Psoas muscle (tissue), 8 donors: Measurements from ENCODE around the gene LCN10. TPM values are rescaled to one million over a fixed set of nuclear protein-coding genes. Genes with fewer than 3 reads are reported as not detected.
"Not testable (repeated sequence)": the region's sequence is repeated elsewhere in the genome, so short reads cannot be mapped to it uniquely, and the experiment has no call there.

ENCODE experiments used
- ATAC-seq, 4 donors: fragments of 200-7000 bp; cut with Tn5 transposase; one replicate each; pipeline ENCODE4 v1.9.1; 2020; ENCODE audit warnings: moderate library complexity in 3 of 4, mild to moderate bottlenecking in 2 of 4
- DNase-seq, 2 donors: peaks; one replicate each; pipeline ENCODE4 v3.0.0-alpha.2; 2020
- H3K27ac ChIP-seq: fragments of 200-600 bp; one replicate; pipeline ENCODE4 v1.8.0; 2022
- H3K27me3 ChIP-seq, 3 donors: fragments of 200-600 bp in 1 of 3; one replicate each; pipeline versions ENCODE4 v1.6.1 to v1.8.0; 2013 to 2022; ENCODE audit warnings: low read length in 2 of 3, mild to moderate bottlenecking in 2 of 3, moderate library complexity in 1 of 3; ENCODE audit not compliant: insufficient read depth in 3 of 3
- H3K36me3 ChIP-seq, 2 donors: fragments of 200-600 bp in 1 of 2; one replicate each; pipeline versions ENCODE4 v1.6.1 to v1.8.0; 2013 to 2022; ENCODE audit warnings: low read depth in 1 of 2, mild to moderate bottlenecking in 1 of 2, moderate library complexity in 1 of 2; ENCODE audit not compliant: insufficient read depth in 1 of 2
- H3K4me1 ChIP-seq: fragments of 200-600 bp; one replicate; pipeline ENCODE4 v1.8.0; 2022
- H3K4me3 ChIP-seq: fragments of 200-600 bp; one replicate; pipeline ENCODE4 v1.8.0; 2022; ENCODE audit warnings: mild to moderate bottlenecking
- H3K9me3 ChIP-seq: fragments of 200-600 bp; one replicate; pipeline ENCODE4 v1.8.0; 2022
- WGBS, 3 donors: extraction: QIAGEN DNeasy Blood & Tissue Kit; methylation state at CpG; one replicate each; pipeline versions ENCODE4 v1.1.6 to v1.1.7; 2013; 5-methylcytosine and 5-hydroxymethylcytosine counted together
- intact Hi-C, 2 donors: fragments of 100-400 bp; cut with DNase I; formaldehyde crosslinking; loops; one replicate each; pipeline versions ENCODE4 v1.11.0 to v1.14.2; 2022
- polyA plus RNA-seq, 3 donors: library from polyadenylated mRNA; stranded (reverse); fragments of 200-250 nt; gene quantifications; one replicate each; pipeline ENCODE4 v1.2.3, GENCODE V29; 2013
- total RNA-seq, 4 donors: library from RNA; stranded (reverse); fragmentation: NEBNext Ultra II Directional in 2 of 4; extraction: Animal tissue kit (Norgen Biotek cat#: 25700) in 2 of 4; gene quantifications; one replicate each; pipeline versions ENCODE4 v1.2.1 to v1.2.4, GENCODE V29; 2021 to 2023
- TF ChIP-seq, protein P1 (sequence below): fragments of 200-600 bp; IDR thresholded peaks from one replicate; pipeline ENCODE4 v1.8.0; 2022; ENCODE audit warnings: antibody characterized with exemption
- donor health status: healthy with polysubstance abuse.
- donor health status: DM: no; HTN: no; CAD: no; lungs with moderate emphysema.
- donor health status: Bipolar disorder and iron deficiency.
- donor health status: healthy.
- donor health status: DM: yes; HTN: yes; CAD: no.
- donor health status: DM: no; HTN: no; CAD: no.
- donor health status: DM: no; HTN: no; CAD: no.
- donor health status: DM: yes; HTN: yes; CAD: no.

Gene LCN10
- total and polyA plus RNA-seq, 7 donors: 3.0 to 4.9 (median 4.0) TPM; not detected in 1

- H3K27me3 ChIP-seq: peaks cover 0 to 46% (median 21%) of the 10 kb centered on the region in 3 donors
- intact Hi-C loops: no loop called here
- no peaks in the 10 kb centered on the region for H3K9me3 ChIP-seq
- DNase-seq: no peak
- no peaks in the 10 kb centered on the region for H3K36me3 ChIP-seq
- ATAC-seq: peak in 1 of 4 donors; percentile 17
- peaks cover 9% of the 10 kb centered on the region for H3K4me1 ChIP-seq
- TF ChIP-seq, protein P1, sequence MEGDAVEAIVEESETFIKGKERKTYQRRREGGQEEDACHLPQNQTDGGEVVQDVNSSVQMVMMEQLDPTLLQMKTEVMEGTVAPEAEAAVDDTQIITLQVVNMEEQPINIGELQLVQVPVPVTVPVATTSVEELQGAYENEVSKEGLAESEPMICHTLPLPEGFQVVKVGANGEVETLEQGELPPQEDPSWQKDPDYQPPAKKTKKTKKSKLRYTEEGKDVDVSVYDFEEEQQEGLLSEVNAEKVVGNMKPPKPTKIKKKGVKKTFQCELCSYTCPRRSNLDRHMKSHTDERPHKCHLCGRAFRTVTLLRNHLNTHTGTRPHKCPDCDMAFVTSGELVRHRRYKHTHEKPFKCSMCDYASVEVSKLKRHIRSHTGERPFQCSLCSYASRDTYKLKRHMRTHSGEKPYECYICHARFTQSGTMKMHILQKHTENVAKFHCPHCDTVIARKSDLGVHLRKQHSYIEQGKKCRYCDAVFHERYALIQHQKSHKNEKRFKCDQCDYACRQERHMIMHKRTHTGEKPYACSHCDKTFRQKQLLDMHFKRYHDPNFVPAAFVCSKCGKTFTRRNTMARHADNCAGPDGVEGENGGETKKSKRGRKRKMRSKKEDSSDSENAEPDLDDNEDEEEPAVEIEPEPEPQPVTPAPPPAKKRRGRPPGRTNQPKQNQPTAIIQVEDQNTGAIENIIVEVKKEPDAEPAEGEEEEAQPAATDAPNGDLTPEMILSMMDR: no peak
- peak overlapping the region; percentile 55 for H3K4me3 ChIP-seq
- H3K27ac ChIP-seq: no peak overlapping the region
- 10 to 17% (median 12%) methylated on average over 36 to 56 of the region's 56 CpGs for WGBS, 3 donors
These were observed 29.8 kb downstream of the LCN10 start for GRCh38 chr9:136712690-136713544.

- intact Hi-C loops: no loop called here
- WGBS, 3 donors: 1 to 2% (median 2%) methylated on average over 45 to 117 of the region's 119 CpGs
- DNase-seq (no peak), ATAC-seq (no peak)
- H3K27ac ChIP-seq: no peak within 1 kb of the TSS
- H3K9me3 ChIP-seq: no peaks in the 10 kb centered on the region
- H3K4me3 ChIP-seq: peak within 1 kb of the TSS; percentile 55
- no peaks in the 10 kb centered on the region for H3K36me3 ChIP-seq
- H3K4me1 ChIP-seq: peaks cover 9% of the 10 kb centered on the region
- TF ChIP-seq, protein P1: no peak
- H3K27me3 ChIP-seq: peaks cover 0 to 46% (median 21%) of the 10 kb centered on the region in 3 donors
These were observed 30.7 kb downstream of the LCN10 start, which contains the start of gene DIPK1B for GRCh38 chr9:136711751-136712689. TSS of gene DIPK1B (plus strand) at chr9:136712572. CDS start at chr9:136712666, 94 bp downstream.

- H3K36me3 ChIP-seq, H3K4me3 ChIP-seq, H3K9me3 ChIP-seq, intact Hi-C loops, DNase-seq, H3K4me1 ChIP-seq, H3K27ac ChIP-seq: not testable (repeated sequence)
- H3K27me3 ChIP-seq: peaks cover 0 to 46% (median 21%) of the 10 kb centered on the region in 3 donors
- ATAC-seq: peak in 1 of 4 donors; percentile 39
- 39 to 59% (median 40%) methylated on average over 4 of the region's 4 CpGs for WGBS, 3 donors
These were observed 31.5 kb downstream of the LCN10 start for GRCh38 chr9:136711219-136711648.

DNA sequence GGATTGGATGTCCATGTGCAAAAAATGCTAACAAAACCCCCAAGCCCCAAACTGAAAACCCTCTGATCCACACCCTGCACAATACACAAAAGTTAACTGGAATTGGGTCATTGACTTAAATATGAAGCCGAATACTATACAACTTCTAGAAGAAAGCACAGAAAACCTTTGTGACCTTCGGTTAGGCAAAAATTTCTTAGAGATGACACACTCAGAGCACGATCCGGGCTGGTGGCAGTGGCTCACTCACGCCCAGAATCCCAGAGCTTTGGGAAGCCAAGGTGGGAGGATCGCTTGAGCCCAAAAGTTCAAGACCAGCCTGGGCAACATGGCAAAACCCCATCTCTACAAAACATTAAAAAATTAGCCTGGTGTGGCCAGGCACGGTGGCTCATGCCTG, 32.2 kb downstream of the LCN10 start:
- DNase-seq (no peak), ATAC-seq (no peak)
- 86 to 88% (median 86%) methylated on average over 7 of the region's 7 CpGs for WGBS, 3 donors
- Histone ChIP-seq H3K27me3 (peaks cover 0 to 45% (median 18%) of the 10 kb centered on the region in 3 donors), H3K4me3 (no peak overlapping the region), H3K27ac (no peak overlapping the region), H3K36me3 (no peaks in the 10 kb centered on the region), H3K9me3 (no peaks in the 10 kb centered on the region), H3K4me1 (peaks cover 9% of the 10 kb centered on the region)
- TF ChIP-seq, protein P1: no peak
- intact Hi-C loops: no loop called here
